ENCODE data around the gene LYAR. TPM values are rescaled to one million over a fixed set of nuclear protein-coding genes. Genes with fewer than 3 reads are reported as not detected.

Gene LYAR
- total and polyA plus RNA-seq, 2 of the 13 experiments (the other 11 are each of a cell fraction or from before 2014, with no cell fraction given) = 7.8 to 94.2 TPM

DNA sequence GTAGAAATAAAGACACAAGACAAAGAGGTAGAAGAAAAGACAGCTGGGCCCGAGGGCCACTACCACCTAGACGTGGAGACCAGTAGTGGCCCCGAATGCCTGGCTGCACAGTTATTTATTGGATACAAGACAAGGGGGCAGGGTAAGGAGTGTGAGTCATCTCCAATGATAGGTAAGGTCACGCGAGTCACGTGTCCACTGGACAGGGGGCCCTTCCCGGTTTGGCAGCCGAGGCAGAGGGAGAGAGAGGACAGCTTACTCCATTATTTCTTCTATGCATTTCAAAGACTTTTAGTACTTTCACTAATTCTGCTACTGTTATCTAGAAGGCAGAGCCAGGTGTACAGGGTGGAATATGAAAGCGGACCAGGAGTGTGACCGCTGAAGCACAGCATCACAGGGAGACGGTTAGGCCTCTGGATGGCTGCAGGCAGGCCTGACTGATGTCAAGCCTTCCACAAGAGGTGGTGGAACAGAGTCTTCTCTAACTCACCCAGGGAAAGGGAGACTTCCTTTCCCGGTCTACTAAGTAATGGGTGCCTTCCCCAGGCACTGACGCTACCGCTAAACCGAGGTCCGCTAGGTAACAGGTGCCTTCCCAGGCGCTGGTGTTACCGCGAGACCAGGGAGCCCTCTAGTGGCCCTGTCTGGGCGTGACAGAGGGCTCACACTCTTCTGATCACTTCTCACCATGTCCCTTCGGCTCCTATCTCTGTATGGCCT, 45.0 kb upstream of the LYAR start (continued):
- TF ChIP-seq, protein P1, sequence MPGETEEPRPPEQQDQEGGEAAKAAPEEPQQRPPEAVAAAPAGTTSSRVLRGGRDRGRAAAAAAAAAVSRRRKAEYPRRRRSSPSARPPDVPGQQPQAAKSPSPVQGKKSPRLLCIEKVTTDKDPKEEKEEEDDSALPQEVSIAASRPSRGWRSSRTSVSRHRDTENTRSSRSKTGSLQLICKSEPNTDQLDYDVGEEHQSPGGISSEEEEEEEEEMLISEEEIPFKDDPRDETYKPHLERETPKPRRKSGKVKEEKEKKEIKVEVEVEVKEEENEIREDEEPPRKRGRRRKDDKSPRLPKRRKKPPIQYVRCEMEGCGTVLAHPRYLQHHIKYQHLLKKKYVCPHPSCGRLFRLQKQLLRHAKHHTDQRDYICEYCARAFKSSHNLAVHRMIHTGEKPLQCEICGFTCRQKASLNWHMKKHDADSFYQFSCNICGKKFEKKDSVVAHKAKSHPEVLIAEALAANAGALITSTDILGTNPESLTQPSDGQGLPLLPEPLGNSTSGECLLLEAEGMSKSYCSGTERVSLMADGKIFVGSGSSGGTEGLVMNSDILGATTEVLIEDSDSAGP (CRISPR knock-in tag; IDR thresholded peaks at IDR 0.05; ENCODE audit: borderline replicate concordance) = 0 out of 2 replicates have a peak, but pooled peaks have one; percentile 34
- TF ChIP-seq PPARG (CRISPR knock-in tag; conservative IDR thresholded peaks at IDR 0.05) (0 out of 2 replicates have a peak, but pooled peaks have one; percentile 14), NR2F1 (CRISPR knock-in tag; IDR thresholded peaks at IDR 0.05) (0 out of 4 replicates have a peak, but pooled peaks of 1 of the 2 experiments have one; percentile 18), SOX5 (CRISPR knock-in tag; IDR thresholded peaks at IDR 0.05; ENCODE audit: borderline replicate concordance) (peak; percentile 31; the same call in 1 of the 2 replicates), KLF16 (CRISPR knock-in tag; IDR thresholded peaks at IDR 0.05) (0 out of 4 replicates have a peak, but pooled peaks of 1 of the 2 experiments have one; percentile 17), ADNP (CRISPR knock-in tag; IDR thresholded peaks at IDR 0.05) (no peak), ZNF790 (CRISPR knock-in tag; IDR thresholded peaks at IDR 0.05; ENCODE audit: borderline replicate concordance) (no peak), SALL1 (CRISPR knock-in tag; IDR thresholded peaks at IDR 0.05) (0 out of 2 replicates have a peak, but pooled peaks have one; percentile 29), SNAI1 (CRISPR knock-in tag; IDR thresholded peaks at IDR 0.05; ENCODE audit: borderline replicate concordance) (peak; percentile 84; the same call in 1 of the 2 replicates), HOXA5 (CRISPR knock-in tag; IDR thresholded peaks at IDR 0.05) (peak; percentile 20; the same call in 1 of the 2 replicates), KAT8 (CRISPR knock-in tag; IDR thresholded peaks at IDR 0.05) (0 out of 2 replicates have a peak, but pooled peaks have one; percentile 45), FOSL1 (CRISPR knock-in tag; IDR thresholded peaks at IDR 0.05; ENCODE audit: borderline replicate concordance) (0 out of 2 replicates have a peak, but pooled peaks have one; percentile 17), KDM3A (CRISPR knock-in tag; IDR thresholded peaks at IDR 0.05; ENCODE audit: low read depth) (0 out of 2 replicates have a peak, but pooled peaks have one; percentile 73), SMC3 (IDR thresholded peaks at IDR 0.05; ENCODE audit: low read length) (peak; percentile 68), ZNF768 (CRISPR knock-in tag; IDR thresholded peaks at IDR 0.05) (peak; percentile 81), RXRB (CRISPR knock-in tag; IDR thresholded peaks at IDR 0.05; ENCODE audit: borderline replicate concordance) (0 out of 2 replicates have a peak, but pooled peaks have one; percentile 26), SOX6 (IDR thresholded peaks at IDR 0.05) (no peak), SOX6 (CRISPR knock-in tag; IDR thresholded peaks at IDR 0.05) (peak; percentile 49), NR2F2 (IDR thresholded peaks at IDR 0.05; ENCODE audit: borderline replicate concordance, low read depth) (no peak)
- TF ChIP-seq, protein P2, sequence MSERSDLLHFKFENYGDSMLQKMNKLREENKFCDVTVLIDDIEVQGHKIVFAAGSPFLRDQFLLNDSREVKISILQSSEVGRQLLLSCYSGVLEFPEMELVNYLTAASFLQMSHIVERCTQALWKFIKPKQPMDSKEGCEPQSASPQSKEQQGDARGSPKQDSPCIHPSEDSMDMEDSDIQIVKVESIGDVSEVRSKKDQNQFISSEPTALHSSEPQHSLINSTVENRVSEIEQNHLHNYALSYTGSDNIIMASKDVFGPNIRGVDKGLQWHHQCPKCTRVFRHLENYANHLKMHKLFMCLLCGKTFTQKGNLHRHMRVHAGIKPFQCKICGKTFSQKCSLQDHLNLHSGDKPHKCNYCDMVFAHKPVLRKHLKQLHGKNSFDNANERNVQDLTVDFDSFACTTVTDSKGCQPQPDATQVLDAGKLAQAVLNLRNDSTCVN (CRISPR knock-in tag; IDR thresholded peaks at IDR 0.05; ENCODE audit: borderline replicate concordance) = no peak
- TF ChIP-seq, protein P3, sequence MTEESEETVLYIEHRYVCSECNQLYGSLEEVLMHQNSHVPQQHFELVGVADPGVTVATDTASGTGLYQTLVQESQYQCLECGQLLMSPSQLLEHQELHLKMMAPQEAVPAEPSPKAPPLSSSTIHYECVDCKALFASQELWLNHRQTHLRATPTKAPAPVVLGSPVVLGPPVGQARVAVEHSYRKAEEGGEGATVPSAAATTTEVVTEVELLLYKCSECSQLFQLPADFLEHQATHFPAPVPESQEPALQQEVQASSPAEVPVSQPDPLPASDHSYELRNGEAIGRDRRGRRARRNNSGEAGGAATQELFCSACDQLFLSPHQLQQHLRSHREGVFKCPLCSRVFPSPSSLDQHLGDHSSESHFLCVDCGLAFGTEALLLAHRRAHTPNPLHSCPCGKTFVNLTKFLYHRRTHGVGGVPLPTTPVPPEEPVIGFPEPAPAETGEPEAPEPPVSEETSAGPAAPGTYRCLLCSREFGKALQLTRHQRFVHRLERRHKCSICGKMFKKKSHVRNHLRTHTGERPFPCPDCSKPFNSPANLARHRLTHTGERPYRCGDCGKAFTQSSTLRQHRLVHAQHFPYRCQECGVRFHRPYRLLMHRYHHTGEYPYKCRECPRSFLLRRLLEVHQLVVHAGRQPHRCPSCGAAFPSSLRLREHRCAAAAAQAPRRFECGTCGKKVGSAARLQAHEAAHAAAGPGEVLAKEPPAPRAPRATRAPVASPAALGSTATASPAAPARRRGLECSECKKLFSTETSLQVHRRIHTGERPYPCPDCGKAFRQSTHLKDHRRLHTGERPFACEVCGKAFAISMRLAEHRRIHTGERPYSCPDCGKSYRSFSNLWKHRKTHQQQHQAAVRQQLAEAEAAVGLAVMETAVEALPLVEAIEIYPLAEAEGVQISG (CRISPR knock-in tag; IDR thresholded peaks at IDR 0.05) = 0 out of 2 replicates have a peak, but pooled peaks have one; percentile 28
- TF ChIP-seq, protein P4, sequence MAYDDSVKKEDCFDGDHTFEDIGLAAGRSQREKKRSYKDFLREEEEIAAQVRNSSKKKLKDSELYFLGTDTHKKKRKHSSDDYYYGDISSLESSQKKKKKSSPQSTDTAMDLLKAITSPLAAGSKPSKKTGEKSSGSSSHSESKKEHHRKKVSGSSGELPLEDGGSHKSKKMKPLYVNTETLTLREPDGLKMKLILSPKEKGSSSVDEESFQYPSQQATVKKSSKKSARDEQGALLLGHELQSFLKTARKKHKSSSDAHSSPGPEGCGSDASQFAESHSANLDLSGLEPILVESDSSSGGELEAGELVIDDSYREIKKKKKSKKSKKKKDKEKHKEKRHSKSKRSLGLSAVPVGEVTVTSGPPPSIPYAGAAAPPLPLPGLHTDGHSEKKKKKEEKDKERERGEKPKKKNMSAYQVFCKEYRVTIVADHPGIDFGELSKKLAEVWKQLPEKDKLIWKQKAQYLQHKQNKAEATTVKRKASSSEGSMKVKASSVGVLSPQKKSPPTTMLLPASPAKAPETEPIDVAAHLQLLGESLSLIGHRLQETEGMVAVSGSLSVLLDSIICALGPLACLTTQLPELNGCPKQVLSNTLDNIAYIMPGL (CRISPR knock-in tag; IDR thresholded peaks at IDR 0.05; ENCODE audit: borderline replicate concordance in 1 of 2, low read depth in 1 of 2) = peak; percentile 53 to 82; a peak in 2 of 4 replicates

Measured in HepG2 (cell line).